Adrenal gland (tissue), 12 donors: ENCODE results near the gene OR14I1. TPM values are rescaled to one million over a fixed set of nuclear protein-coding genes. Genes with fewer than 3 reads are reported as not detected.

ENCODE experiments used
- DNase-seq, 7 donors: peaks; one replicate each; pipeline ENCODE4 v3.0.0-alpha.2; 2019 to 2020
- H3K27ac ChIP-seq, 5 donors: fragments of 200-600 bp; sonication (generic) in 4 of 5; 1 replicate in 3 of 5; 2 replicates in 2 of 5; pipeline versions ENCODE4 v1.5.1 to v1.8.0; 2016 to 2020; ENCODE audit warnings: mild to moderate bottlenecking in 1 of 5
- H3K27me3 ChIP-seq: fragments of 200-600 bp; 2 replicates; pipeline ENCODE4 v1.8.0; 2021
- H3K36me3 ChIP-seq, 2 donors: fragments of 200-600 bp; replicated peaks in 1 of 2; 1 replicate in 1 of 2; 2 replicates in 1 of 2; pipeline versions ENCODE4 v1.5.1 to v1.8.0; 2018 to 2022
- H3K4me1 ChIP-seq, 2 donors: fragments of 200-600 bp; replicated peaks in 1 of 2; 1 replicate in 1 of 2; 2 replicates in 1 of 2; pipeline versions ENCODE4 v1.5.1 to v1.8.0; 2018 to 2021
- H3K4me3 ChIP-seq, 4 donors: fragments of 200-600 bp; sonication (generic) in 3 of 4; one replicate each; pipeline ENCODE4 v1.5.1; 2016 to 2018
- H3K9me3 ChIP-seq, 3 donors: fragments of 200-600 bp; sonication (generic) in 1 of 3; replicated peaks in 1 of 3; 1 replicate in 2 of 3; 2 replicates in 1 of 3; pipeline versions ENCODE4 v1.5.1 to v1.8.0; 2016 to 2021
- CTCF ChIP-seq, 6 experiments: fragments of 450-650 bp in 4 of 6; fragments of 200-600 bp in 2 of 6; sonication (generic) in 1 of 6; IDR thresholded peaks; 1 replicate in 5 of 6; 2 replicates in 1 of 6; pipeline versions ENCODE4 v1.5.1 to v1.8.0; 2016 to 2021; ENCODE audit warnings: antibody characterized with exemption in 6 of 6, mild to moderate bottlenecking in 2 of 6, moderate library complexity in 1 of 6
- POLR2A ChIP-seq, 2 donors: fragments of 450-650 bp; IDR thresholded peaks; one replicate each; pipeline ENCODE4 v1.6.1; 2017; ENCODE audit warnings: antibody characterized with exemption in 2 of 2, mild to moderate bottlenecking in 2 of 2, moderate library complexity in 1 of 2
- WGBS, 4 donors: extraction: QIAGEN DNeasy Blood & Tissue Kit in 2 of 4; methylation state at CpG; one replicate each; pipeline versions ENCODE4 v1.1.5 to v1.1.7; 2013 to 2017; 5-methylcytosine and 5-hydroxymethylcytosine counted together
- intact Hi-C, 2 donors: fragments of 100-400 bp; cut with DNase I; formaldehyde crosslinking; loops; one replicate each; pipeline versions ENCODE4 v1.14.1 to v1.15.0; 2022 to 2023
- polyA plus RNA-seq, 3 donors: library from polyadenylated mRNA; stranded (reverse); fragments of 200-250 nt in 2 of 3; fragments of 350-450 nt in 1 of 3; fragmentation: Illumina TruSeq in 1 of 3; extraction: RNeasy Lipid Tissue Mini Kit (QIAGEN cat#74804) in 1 of 3; gene quantifications; one replicate each; pipeline ENCODE4 v1.2.3, GENCODE V29; 2013 to 2014
- total RNA-seq, 9 donors: library from RNA; depleted of rRNA in 4 of 9; stranded (reverse); fragments of >200 nt in 4 of 9; fragments of 120-200 nt in 1 of 9; fragmentation: NEBNext Ultra II Directional in 1 of 9; extraction: Animal tissue kit (Norgen Biotek cat#: 25700) in 1 of 9; gene quantifications; one replicate each; pipeline versions ENCODE4 v1.1.0 to v1.2.4, GENCODE V29; 2013 to 2023
- donor health status: healthy with polysubstance abuse.
- donor health status: Bipolar disorder and iron deficiency.
- donor health status: DM: yes; HTN: yes; CAD: no.
- donor health status: DM: no; HTN: no; CAD: no.
- donor health status: DM: no; HTN: no; CAD: no.
- donor health status: DM: yes; HTN: yes; CAD: no.

OR14I1 gene
- total and polyA plus RNA-seq, 12 donors, result not detected

GRCh38 chr1:248710305-248710900 is 7.8 kb upstream of the OR14I1 start:
- Histone ChIP-seq H3K36me3 (no peaks in the 10 kb centered on the region), H3K4me1 (no peaks in the 10 kb centered on the region), H3K4me3 (no peak overlapping the region), H3K27ac (no peak overlapping the region), H3K27me3 (no peaks in the 10 kb centered on the region), H3K9me3 (no peaks in the 10 kb centered on the region)
- WGBS, 4 donors, result 62 to 72% (median 71%) methylated on average over 4 of the region's 4 CpGs
- intact Hi-C loops, result no loop called here
- no peak for TF ChIP-seq CTCF (IDR thresholded peaks at IDR 0.05)
- TF ChIP-seq POLR2A (IDR thresholded peaks at IDR 0.05), result no peak
- DNase-seq, result no peak

GRCh38 chr1:248704606-248705005 is 2.0 kb upstream of the OR14I1 start:
- Histone ChIP-seq H3K4me3 (no peak overlapping the region), H3K36me3 (no peaks in the 10 kb centered on the region), H3K27ac (no peak overlapping the region), H3K4me1 (no peaks in the 10 kb centered on the region), H3K9me3 (no peaks in the 10 kb centered on the region), H3K27me3 (no peaks in the 10 kb centered on the region)
- no peak for DNase-seq
- WGBS, 4 donors, result 54 to 62% (median 57%) methylated on average over 2 of the region's 2 CpGs
- TF ChIP-seq CTCF (IDR thresholded peaks at IDR 0.05), result no peak
- TF ChIP-seq POLR2A (IDR thresholded peaks at IDR 0.05), result no peak
- intact Hi-C loops, result no loop called here

GRCh38 chr1:248703674-248704073 is 1.1 kb upstream of the OR14I1 start:
- WGBS, 4 donors, result 55 to 68% (median 66%) methylated on average over 2 of the region's 2 CpGs
- Histone ChIP-seq H3K36me3 (no peaks in the 10 kb centered on the region), H3K27me3 (no peaks in the 10 kb centered on the region), H3K27ac (no peak overlapping the region), H3K4me3 (no peak overlapping the region), H3K4me1 (no peaks in the 10 kb centered on the region), H3K9me3 (no peaks in the 10 kb centered on the region)
- no peak for DNase-seq
- TF ChIP-seq CTCF (IDR thresholded peaks at IDR 0.05), result peak in 3 of 6 experiments; percentile 37 to 53 (median 38)
- no peak for TF ChIP-seq POLR2A (IDR thresholded peaks at IDR 0.05)
- intact Hi-C loops, result no loop called here

- Histone ChIP-seq H3K4me3 (no peak overlapping the region), H3K27me3 (no peaks in the 10 kb centered on the region), H3K36me3 (no peaks in the 10 kb centered on the region), H3K4me1 (no peaks in the 10 kb centered on the region), H3K27ac (no peak overlapping the region), H3K9me3 (no peaks in the 10 kb centered on the region)
- DNase-seq, result no peak
- no peak for TF ChIP-seq CTCF (IDR thresholded peaks at IDR 0.05)
- TF ChIP-seq POLR2A (IDR thresholded peaks at IDR 0.05), result no peak
- intact Hi-C loops, result no loop called here
- WGBS, 4 donors, result 29 to 50% (median 38%) methylated on average over 1 of the region's 1 CpG
Observed at GRCh38 chr1:248699099-248699498, 3.5 kb downstream of the OR14I1 start.
